NCI-H446 (cell line): ENCODE results near the gene CNKSR3.

Experiments
- DNase-seq, 2 experiments: peaks; one replicate each; lab custom pipeline; 2025; lab: John Stamatoyannopoulos, UW

The CNKSR3 gene

GRCh38 chr6:154381548-154381947 is 128.9 kb downstream of the CNKSR3 start:
- DNase-seq: no peak

GRCh38 chr6:154380741-154381140 is 129.7 kb downstream of the CNKSR3 start:
- no peak for DNase-seq

- no peak for DNase-seq
Observed at GRCh38 chr6:154379585-154379984, 130.9 kb downstream of the CNKSR3 start.

- DNase-seq: no peak
Observed at GRCh38 chr6:154378518-154378917, 132.0 kb downstream of the CNKSR3 start.

- no peak for DNase-seq
Observed at GRCh38 chr6:154377726-154378125, 132.8 kb downstream of the CNKSR3 start.

- DNase-seq: no peak
Observed at GRCh38 chr6:154373971-154374370, 136.5 kb downstream of the CNKSR3 start.

GRCh38 chr6:154371281-154371680 is 139.2 kb downstream of the CNKSR3 start:
- no peak for DNase-seq

- no peak for DNase-seq
Observed at GRCh38 chr6:154370545-154370944, 139.9 kb downstream of the CNKSR3 start.

- no peak for DNase-seq
Observed at GRCh38 chr6:154367839-154368695, 142.4 kb downstream of the CNKSR3 start.

- DNase-seq: no peak
Observed at GRCh38 chr6:154367336-154367735, 143.1 kb downstream of the CNKSR3 start.

- DNase-seq: no peak
Observed at GRCh38 chr6:154363821-154364220, 146.7 kb downstream of the CNKSR3 start.

GRCh38 chr6:154361476-154361875 is 149.0 kb downstream of the CNKSR3 start:
- no peak for DNase-seq

- DNase-seq: no peak
Observed at GRCh38 chr6:154360476-154360875, 150.0 kb downstream of the CNKSR3 start.

- no peak for DNase-seq
Observed at GRCh38 chr6:154359679-154360078, 150.8 kb downstream of the CNKSR3 start.

- DNase-seq: peak in 1 of 2 experiments; percentile 1
Observed at GRCh38 chr6:154359161-154359574, 151.3 kb downstream of the CNKSR3 start.

- no peak for DNase-seq
Observed at GRCh38 chr6:154358019-154358545, 152.4 kb downstream of the CNKSR3 start.

- no peak for DNase-seq
Observed at GRCh38 chr6:154356690-154357089, 153.8 kb downstream of the CNKSR3 start, which contains the start of gene IPCEF1. Gene IPCEF1, minus strand, starts transcription at chr6:154356803. Its CDS starts 90,856 bp downstream, at chr6:154265947.

GRCh38 chr6:154356113-154356512 is 154.4 kb downstream of the CNKSR3 start:
- DNase-seq: no peak

- DNase-seq: no peak
Observed at GRCh38 chr6:154354265-154354777, 156.2 kb downstream of the CNKSR3 start.

- no peak for DNase-seq
Observed at GRCh38 chr6:154353626-154354025, 156.9 kb downstream of the CNKSR3 start.

GRCh38 chr6:154352898-154353585 is 157.4 kb downstream of the CNKSR3 start:
- no peak for DNase-seq

GRCh38 chr6:154350293-154350692 is 160.2 kb downstream of the CNKSR3 start:
- DNase-seq: no peak

- DNase-seq: no peak
Observed at GRCh38 chr6:154347981-154348380, 162.5 kb downstream of the CNKSR3 start.
